GM23338 (cell line): ENCODE measurements around the gene RECQL5. TPM values are rescaled to one million over a fixed set of nuclear protein-coding genes. Genes with fewer than 3 reads are reported as not detected.

ENCODE experiments used
- ATAC-seq: fragments of 200-7000 bp; cut with Tn5 transposase; 3 replicates; pipeline ENCODE4 v1.9.1; 2020
- DNase-seq: peaks from one replicate; pipeline ENCODE4 v3.0.0-alpha.2; 2015; ENCODE audit warnings: low spot score
- H2AFZ ChIP-seq: fragments of 200-600 bp; sonication (generic); 2 replicates; pipeline ENCODE4 v1.8.0; 2016; ENCODE audit warnings: antibody characterized with exemption, mild to moderate bottlenecking, moderate library complexity
- H3F3A ChIP-seq: fragments of 200-600 bp; sonication (generic); replicated peaks from 2 replicates; pipeline ENCODE4 v1.8.0; 2017; ENCODE audit warnings: antibody characterized with exemption, mixed run types, low read depth
- H3K27ac ChIP-seq: fragments of 200-600 bp; sonication (generic); 2 replicates; pipeline ENCODE4 v1.6.1; 2016; ENCODE audit warnings: low read depth
- H3K27me3 ChIP-seq: fragments of 200-600 bp; sonication (generic); 2 replicates; pipeline ENCODE4 v1.8.0; 2016; ENCODE audit warnings: mild to moderate bottlenecking, mixed run types, moderate library complexity; ENCODE audit not compliant: insufficient read depth
- H3K36me3 ChIP-seq: fragments of 200-600 bp; sonication (generic); 2 replicates; pipeline ENCODE4 v1.8.0; 2016; ENCODE audit warnings: mild to moderate bottlenecking; ENCODE audit not compliant: insufficient read depth
- H3K4me1 ChIP-seq: fragments of 200-600 bp; sonication (generic); 2 replicates; pipeline ENCODE4 v1.8.0; 2016; ENCODE audit warnings: mild to moderate bottlenecking, moderate library complexity; ENCODE audit not compliant: insufficient read depth
- H3K4me2 ChIP-seq: fragments of 200-600 bp; sonication (generic); 2 replicates; pipeline ENCODE4 v1.7.1; 2017; ENCODE audit warnings: mixed run types
- H3K4me3 ChIP-seq: fragments of 200-600 bp; sonication (generic); 2 replicates; pipeline ENCODE4 v1.6.1; 2016; ENCODE audit warnings: mixed run types
- H3K79me2 ChIP-seq: fragments of 200-600 bp; sonication (generic); replicated peaks from 2 replicates; pipeline ENCODE4 v1.8.0; 2017; ENCODE audit warnings: mild to moderate bottlenecking; ENCODE audit not compliant: insufficient read depth
- H3K9me2 ChIP-seq: fragments of 200-600 bp; sonication (generic); 2 replicates; pipeline ENCODE4 v1.8.0; 2017; ENCODE audit not compliant: insufficient read depth
- H4K20me1 ChIP-seq: fragments of 200-600 bp; sonication (generic); replicated peaks from 2 replicates; pipeline ENCODE4 v1.8.0; 2017; ENCODE audit warnings: mild to moderate bottlenecking; ENCODE audit not compliant: insufficient read depth
- H3K27ac Mint-ChIP-seq: 2 replicates; pipeline ENCODE4 v1.8.0; 2020; ENCODE audit warnings: inconsistent platforms, mild to moderate bottlenecking, moderate library complexity, mixed read lengths
- H3K27me3 Mint-ChIP-seq: 3 replicates; pipeline ENCODE4 v1.8.0; 2022; ENCODE audit warnings: low read depth, mild to moderate bottlenecking, moderate library complexity, mixed read lengths, inconsistent platforms; ENCODE audit not compliant: insufficient read depth, poor library complexity
- H3K36me3 Mint-ChIP-seq: 3 replicates; pipeline ENCODE4 v1.8.0; 2021; ENCODE audit warnings: low read depth, mild to moderate bottlenecking, inconsistent platforms, moderate library complexity, mixed read lengths
- H3K4me1 Mint-ChIP-seq: 3 replicates; pipeline ENCODE4 v1.8.0; 2020; ENCODE audit warnings: mild to moderate bottlenecking, inconsistent platforms, mixed read lengths
- H3K4me3 Mint-ChIP-seq: 3 replicates; pipeline ENCODE4 v1.8.0; 2021; ENCODE audit warnings: moderate library complexity, mild to moderate bottlenecking, inconsistent platforms, mixed read lengths
- H3K9me3 Mint-ChIP-seq: 3 replicates; pipeline ENCODE4 v1.8.0; 2020; ENCODE audit warnings: moderate library complexity, mild to moderate bottlenecking, inconsistent platforms, mixed read lengths
- NANOG ChIP-seq: IDR thresholded peaks from 2 replicates; pipeline ENCODE4 v1.6.1; 2016; ENCODE audit warnings: antibody characterized with exemption, borderline replicate concordance
- ZNF114 ChIP-seq: fragments of 250-450 bp; sonication (Bioruptor Pico); IDR thresholded peaks from 2 replicates; pipeline ENCODE4 v1.5.0; 2020; ENCODE audit warnings: mild to moderate bottlenecking, moderate library complexity
- ZNF331 ChIP-seq: fragments of 250-450 bp; sonication (Bioruptor Pico); IDR thresholded peaks from 2 replicates; pipeline ENCODE4 v1.5.0; 2020; ENCODE audit warnings: low read depth, mild to moderate bottlenecking, moderate library complexity
- polyA plus RNA-seq: library from polyadenylated mRNA; unstranded; fragments of >200 nt; fragmentation: Nextera tagmentation; extraction: Ambion mirVana; gene quantifications from 2 replicates; pipeline ENCODE4 v1.2.1, GENCODE V29; 2016
- total RNA-seq: library from RNA; depleted of rRNA; stranded (reverse); fragments of >200 nt; shearing (Covaris generic); gene quantifications from 2 replicates; pipeline ENCODE4 v1.2.3, GENCODE V29; 2014
- TF ChIP-seq, protein P1 (sequence below): fragments of 250-450 bp; sonication (Bioruptor Pico); IDR thresholded peaks from 2 replicates; pipeline ENCODE4 v1.5.0; 2020; ENCODE audit warnings: mild to moderate bottlenecking, moderate library complexity
- TF ChIP-seq, protein P2 (sequence below), 2 experiments: fragments of 200-600 bp in 1 of 2; sonication (generic) in 1 of 2; conservative IDR thresholded peaks; 2 replicates each; pipeline versions ENCODE4 v1.5.1 to v1.6.1; 2016 to 2017; ENCODE audit warnings: antibody characterized with exemption in 2 of 2, low read depth in 2 of 2, mild to moderate bottlenecking in 2 of 2, moderate library complexity in 1 of 2

The RECQL5 gene
- total and polyA plus RNA-seq, 2 experiments from 2014 or later = 20.0 to 23.3 TPM

DNA sequence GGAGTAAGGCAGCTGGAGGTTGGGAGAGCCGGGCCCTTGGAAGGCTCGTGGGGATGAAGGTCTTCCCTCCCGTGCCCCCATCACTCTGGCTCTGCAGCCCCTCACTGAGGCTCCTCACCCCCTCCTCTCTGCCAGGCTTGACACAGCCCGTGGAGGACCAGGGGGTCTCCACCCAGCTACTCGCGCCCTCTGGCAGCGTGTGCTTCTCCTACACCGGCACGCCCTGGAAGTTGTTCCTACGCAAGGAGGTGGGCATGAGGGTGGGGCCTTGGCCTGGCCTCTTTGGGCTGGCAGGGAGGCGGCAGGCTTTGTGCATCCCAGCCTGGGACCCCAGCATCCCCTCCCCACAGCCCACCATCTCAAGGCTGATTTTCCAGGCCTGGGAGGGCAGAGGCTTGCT, 49.3 kb downstream of the RECQL5 start:
- H3K36me3 Mint-ChIP-seq = no peaks in the 10 kb centered on the region
- no peak for ATAC-seq
- Histone ChIP-seq H3K27ac (no peak overlapping the region), H3K4me1 (no peaks in the 10 kb centered on the region), H3K9me2 (no peaks in the 10 kb centered on the region), H2AFZ (no peak overlapping the region), H3K36me3 (no peaks in the 10 kb centered on the region), H4K20me1 (no peaks in the 10 kb centered on the region), H3K79me2 (no peaks in the 10 kb centered on the region), H3F3A (no peaks in the 10 kb centered on the region), H3K4me3 (no peak overlapping the region), H3K27me3 (no peaks in the 10 kb centered on the region), H3K4me2 (no peak overlapping the region)
- no peak overlapping the region for H3K27ac Mint-ChIP-seq
- H3K27me3 Mint-ChIP-seq = peaks cover 24% of the 10 kb centered on the region
- no peaks in the 10 kb centered on the region; the same call in 2 of the 3 replicates for H3K9me3 Mint-ChIP-seq
- no peak overlapping the region for H3K4me3 Mint-ChIP-seq
- DNase-seq = no peak
- H3K4me1 Mint-ChIP-seq = peaks cover 3% of the 10 kb centered on the region; the same call in 1 of the 3 replicates
- TF ChIP-seq, protein P1, sequence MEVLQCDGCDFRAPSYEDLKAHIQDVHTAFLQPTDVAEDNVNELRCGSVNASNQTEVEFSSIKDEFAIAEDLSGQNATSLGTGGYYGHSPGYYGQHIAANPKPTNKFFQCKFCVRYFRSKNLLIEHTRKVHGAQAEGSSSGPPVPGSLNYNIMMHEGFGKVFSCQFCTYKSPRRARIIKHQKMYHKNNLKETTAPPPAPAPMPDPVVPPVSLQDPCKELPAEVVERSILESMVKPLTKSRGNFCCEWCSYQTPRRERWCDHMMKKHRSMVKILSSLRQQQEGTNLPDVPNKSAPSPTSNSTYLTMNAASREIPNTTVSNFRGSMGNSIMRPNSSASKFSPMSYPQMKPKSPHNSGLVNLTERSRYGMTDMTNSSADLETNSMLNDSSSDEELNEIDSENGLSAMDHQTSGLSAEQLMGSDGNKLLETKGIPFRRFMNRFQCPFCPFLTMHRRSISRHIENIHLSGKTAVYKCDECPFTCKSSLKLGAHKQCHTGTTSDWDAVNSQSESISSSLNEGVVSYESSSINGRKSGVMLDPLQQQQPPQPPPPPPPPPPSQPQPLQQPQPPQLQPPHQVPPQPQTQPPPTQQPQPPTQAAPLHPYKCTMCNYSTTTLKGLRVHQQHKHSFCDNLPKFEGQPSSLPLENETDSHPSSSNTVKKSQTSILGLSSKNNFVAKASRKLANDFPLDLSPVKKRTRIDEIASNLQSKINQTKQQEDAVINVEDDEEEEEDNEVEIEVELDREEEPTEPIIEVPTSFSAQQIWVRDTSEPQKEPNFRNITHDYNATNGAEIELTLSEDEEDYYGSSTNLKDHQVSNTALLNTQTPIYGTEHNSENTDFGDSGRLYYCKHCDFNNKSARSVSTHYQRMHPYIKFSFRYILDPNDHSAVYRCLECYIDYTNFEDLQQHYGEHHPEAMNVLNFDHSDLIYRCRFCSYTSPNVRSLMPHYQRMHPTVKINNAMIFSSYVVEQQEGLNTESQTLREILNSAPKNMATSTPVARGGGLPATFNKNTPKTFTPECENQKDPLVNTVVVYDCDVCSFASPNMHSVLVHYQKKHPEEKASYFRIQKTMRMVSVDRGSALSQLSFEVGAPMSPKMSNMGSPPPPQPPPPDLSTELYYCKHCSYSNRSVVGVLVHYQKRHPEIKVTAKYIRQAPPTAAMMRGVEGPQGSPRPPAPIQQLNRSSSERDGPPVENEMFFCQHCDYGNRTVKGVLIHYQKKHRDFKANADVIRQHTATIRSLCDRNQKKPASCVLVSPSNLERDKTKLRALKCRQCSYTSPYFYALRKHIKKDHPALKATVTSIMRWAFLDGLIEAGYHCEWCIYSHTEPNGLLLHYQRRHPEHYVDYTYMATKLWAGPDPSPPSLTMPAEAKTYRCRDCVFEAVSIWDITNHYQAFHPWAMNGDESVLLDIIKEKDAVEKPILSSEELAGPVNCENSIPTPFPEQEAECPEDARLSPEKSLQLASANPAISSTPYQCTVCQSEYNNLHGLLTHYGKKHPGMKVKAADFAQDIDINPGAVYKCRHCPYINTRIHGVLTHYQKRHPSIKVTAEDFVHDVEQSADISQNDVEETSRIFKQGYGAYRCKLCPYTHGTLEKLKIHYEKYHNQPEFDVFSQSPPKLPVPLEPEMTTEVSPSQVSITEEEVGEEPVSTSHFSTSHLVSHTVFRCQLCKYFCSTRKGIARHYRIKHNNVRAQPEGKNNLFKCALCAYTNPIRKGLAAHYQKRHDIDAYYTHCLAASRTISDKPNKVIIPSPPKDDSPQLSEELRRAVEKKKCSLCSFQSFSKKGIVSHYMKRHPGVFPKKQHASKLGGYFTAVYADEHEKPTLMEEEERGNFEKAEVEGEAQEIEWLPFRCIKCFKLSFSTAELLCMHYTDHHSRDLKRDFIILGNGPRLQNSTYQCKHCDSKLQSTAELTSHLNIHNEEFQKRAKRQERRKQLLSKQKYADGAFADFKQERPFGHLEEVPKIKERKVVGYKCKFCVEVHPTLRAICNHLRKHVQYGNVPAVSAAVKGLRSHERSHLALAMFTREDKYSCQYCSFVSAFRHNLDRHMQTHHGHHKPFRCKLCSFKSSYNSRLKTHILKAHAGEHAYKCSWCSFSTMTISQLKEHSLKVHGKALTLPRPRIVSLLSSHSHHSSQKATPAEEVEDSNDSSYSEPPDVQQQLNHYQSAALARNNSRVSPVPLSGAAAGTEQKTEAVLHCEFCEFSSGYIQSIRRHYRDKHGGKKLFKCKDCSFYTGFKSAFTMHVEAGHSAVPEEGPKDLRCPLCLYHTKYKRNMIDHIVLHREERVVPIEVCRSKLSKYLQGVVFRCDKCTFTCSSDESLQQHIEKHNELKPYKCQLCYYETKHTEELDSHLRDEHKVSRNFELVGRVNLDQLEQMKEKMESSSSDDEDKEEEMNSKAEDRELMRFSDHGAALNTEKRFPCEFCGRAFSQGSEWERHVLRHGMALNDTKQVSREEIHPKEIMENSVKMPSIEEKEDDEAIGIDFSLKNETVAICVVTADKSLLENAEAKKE (CRISPR knock-in tag) = no peak
- TF ChIP-seq ZNF331 (CRISPR knock-in tag) (no peak), ZNF114 (no peak), NANOG (no peak)

- Histone ChIP-seq H4K20me1 (no peaks in the 10 kb centered on the region), H3K27me3 (no peaks in the 10 kb centered on the region), H3K27ac (no peak overlapping the region), H3K36me3 (no peaks in the 10 kb centered on the region), H3K4me3 (no peak overlapping the region), H3F3A (no peaks in the 10 kb centered on the region), H2AFZ (no peak overlapping the region), H3K4me1 (no peaks in the 10 kb centered on the region), H3K9me2 (no peaks in the 10 kb centered on the region), H3K4me2 (no peak overlapping the region), H3K79me2 (no peaks in the 10 kb centered on the region)
- no peak for DNase-seq
- Mint-ChIP-seq H3K4me3 (no peak overlapping the region), H3K4me1 (peaks cover 3% of the 10 kb centered on the region; the same call in 1 of the 3 replicates), H3K36me3 (no peaks in the 10 kb centered on the region), H3K27ac (no peak overlapping the region), H3K9me3 (no peaks in the 10 kb centered on the region; the same call in 2 of the 3 replicates), H3K27me3 (peaks cover 21% of the 10 kb centered on the region)
- ATAC-seq = no peak
- no peak for TF ChIP-seq ZNF114
- TF ChIP-seq, protein P2, sequence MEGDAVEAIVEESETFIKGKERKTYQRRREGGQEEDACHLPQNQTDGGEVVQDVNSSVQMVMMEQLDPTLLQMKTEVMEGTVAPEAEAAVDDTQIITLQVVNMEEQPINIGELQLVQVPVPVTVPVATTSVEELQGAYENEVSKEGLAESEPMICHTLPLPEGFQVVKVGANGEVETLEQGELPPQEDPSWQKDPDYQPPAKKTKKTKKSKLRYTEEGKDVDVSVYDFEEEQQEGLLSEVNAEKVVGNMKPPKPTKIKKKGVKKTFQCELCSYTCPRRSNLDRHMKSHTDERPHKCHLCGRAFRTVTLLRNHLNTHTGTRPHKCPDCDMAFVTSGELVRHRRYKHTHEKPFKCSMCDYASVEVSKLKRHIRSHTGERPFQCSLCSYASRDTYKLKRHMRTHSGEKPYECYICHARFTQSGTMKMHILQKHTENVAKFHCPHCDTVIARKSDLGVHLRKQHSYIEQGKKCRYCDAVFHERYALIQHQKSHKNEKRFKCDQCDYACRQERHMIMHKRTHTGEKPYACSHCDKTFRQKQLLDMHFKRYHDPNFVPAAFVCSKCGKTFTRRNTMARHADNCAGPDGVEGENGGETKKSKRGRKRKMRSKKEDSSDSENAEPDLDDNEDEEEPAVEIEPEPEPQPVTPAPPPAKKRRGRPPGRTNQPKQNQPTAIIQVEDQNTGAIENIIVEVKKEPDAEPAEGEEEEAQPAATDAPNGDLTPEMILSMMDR (conservative IDR thresholded peaks at IDR 0.05; ENCODE audit: low read depth in 2 of 2) = no peak
Measured at GRCh38 chr17:75617218-75617617, 49.7 kb downstream of the RECQL5 start.
